Measurements from ENCODE around the gene APOBEC3F. TPM values are rescaled to one million over a fixed set of nuclear protein-coding genes. Genes with fewer than 3 reads are reported as not detected.

APOBEC3F gene
- total RNA-seq, 1 donor from 2014 or later, result 0.49 TPM

Small RNA genes lying within 50 kb of the gene (small RNA-seq; reads per million reads assigned to genes)
- gene AL022318.2 (ENCODE audit: low replicate concordance), result not detected

Other genes starting within 250 kb of the APOBEC3F start
- 17.7 TPM for gene DNAL4, start 246.7 kb upstream of the APOBEC3F start, total RNA-seq
- gene NPTXR, start 196.8 kb upstream of the APOBEC3F start, total RNA-seq, result 20.9 TPM
- 21.9 TPM for gene CBX6, start 168.6 kb upstream of the APOBEC3F start, total RNA-seq
- 0.25 TPM for gene APOBEC3A, start 83.3 kb upstream of the APOBEC3F start, total RNA-seq
- not detected for gene APOBEC3B, start 58.5 kb upstream of the APOBEC3F start, total RNA-seq
- gene APOBEC3C, start 26.6 kb upstream of the APOBEC3F start, total RNA-seq, result 0.49 TPM
- under 0.01 TPM for gene APOBEC3D, start 19.7 kb upstream of the APOBEC3F start, total RNA-seq
- gene APOBEC3G, start 36.4 kb downstream of the APOBEC3F start, total RNA-seq, result 0.74 TPM
- not detected for gene APOBEC3H, start 56.4 kb downstream of the APOBEC3F start, total RNA-seq
- gene CBX7, start 111.8 kb downstream of the APOBEC3F start, total RNA-seq, result 4.7 TPM
- 4.4 TPM for gene PDGFB, start 204.1 kb downstream of the APOBEC3F start, total RNA-seq